GOT3 (cell line): Measurements from ENCODE around the gene WDR26.
"Not testable (repeated sequence)": the region's sequence is repeated elsewhere in the genome, so short reads cannot be mapped to it uniquely, and the experiment has no call there.

Experiments used
- DNase-seq: peaks from one replicate; lab custom pipeline; 2025; ENCODE audit warnings: mixed read lengths; lab: John Stamatoyannopoulos, UW

Gene WDR26

DNA sequence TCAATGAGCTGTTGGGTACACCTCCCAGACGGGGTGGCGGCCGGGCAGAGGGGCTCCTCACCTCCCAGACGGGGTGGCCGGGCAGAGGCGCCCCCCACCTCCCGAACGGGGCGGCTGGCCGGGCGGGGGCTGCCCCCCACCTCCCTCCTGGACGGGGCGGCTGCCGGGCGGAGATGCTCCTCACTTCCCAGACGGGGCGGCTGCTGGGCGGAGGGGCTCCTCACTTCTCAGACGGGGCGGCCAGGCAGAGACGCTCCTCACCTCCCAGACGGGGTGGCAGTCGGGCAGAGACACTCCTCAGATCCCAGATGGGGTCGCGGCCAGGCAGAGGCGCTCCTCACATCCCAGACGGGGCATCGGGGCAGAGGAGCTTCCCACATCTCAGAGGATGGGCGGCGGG lies 84.9 kb downstream of the WDR26 start:
- not testable (repeated sequence) for DNase-seq

DNA sequence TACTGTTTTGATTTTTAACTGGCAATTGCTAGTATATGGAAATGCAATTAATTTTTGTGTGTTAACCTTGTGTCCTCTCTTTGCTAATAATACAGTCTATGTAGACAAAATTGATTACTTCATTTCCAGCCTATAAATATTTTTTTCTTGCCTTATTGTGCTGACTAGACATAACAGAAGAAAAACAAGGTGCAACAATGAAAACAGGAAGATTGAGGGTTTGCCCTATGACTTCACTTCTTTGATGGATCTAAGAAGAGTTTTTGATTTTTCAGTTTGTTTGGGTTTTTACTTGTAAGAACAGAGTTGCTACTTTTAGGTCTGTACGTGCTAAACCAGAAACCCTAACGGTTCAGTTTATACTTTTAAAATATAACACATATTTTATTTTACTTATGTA lies 86.5 kb downstream of the WDR26 start:
- no peak for DNase-seq

DNA sequence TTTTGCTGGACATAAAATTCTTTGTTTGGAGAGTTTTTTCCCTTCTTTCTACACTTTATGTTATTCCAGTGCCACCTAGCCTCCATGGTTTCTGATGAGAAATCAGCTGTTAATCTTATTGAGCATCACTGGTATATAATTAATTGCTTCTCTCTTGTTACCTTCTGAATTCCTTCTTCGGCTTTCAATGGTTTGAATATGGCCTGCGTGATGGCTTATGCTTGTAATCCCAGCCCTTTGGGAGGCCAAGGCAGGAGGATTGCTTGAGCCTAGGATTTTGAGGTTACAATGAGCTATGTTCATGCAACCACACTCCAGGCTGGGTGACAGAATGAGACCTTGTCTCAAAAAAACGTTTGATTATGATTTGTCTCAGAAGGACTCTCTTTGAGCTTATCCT lies 90.9 kb downstream of the WDR26 start:
- DNase-seq, result no peak

DNA sequence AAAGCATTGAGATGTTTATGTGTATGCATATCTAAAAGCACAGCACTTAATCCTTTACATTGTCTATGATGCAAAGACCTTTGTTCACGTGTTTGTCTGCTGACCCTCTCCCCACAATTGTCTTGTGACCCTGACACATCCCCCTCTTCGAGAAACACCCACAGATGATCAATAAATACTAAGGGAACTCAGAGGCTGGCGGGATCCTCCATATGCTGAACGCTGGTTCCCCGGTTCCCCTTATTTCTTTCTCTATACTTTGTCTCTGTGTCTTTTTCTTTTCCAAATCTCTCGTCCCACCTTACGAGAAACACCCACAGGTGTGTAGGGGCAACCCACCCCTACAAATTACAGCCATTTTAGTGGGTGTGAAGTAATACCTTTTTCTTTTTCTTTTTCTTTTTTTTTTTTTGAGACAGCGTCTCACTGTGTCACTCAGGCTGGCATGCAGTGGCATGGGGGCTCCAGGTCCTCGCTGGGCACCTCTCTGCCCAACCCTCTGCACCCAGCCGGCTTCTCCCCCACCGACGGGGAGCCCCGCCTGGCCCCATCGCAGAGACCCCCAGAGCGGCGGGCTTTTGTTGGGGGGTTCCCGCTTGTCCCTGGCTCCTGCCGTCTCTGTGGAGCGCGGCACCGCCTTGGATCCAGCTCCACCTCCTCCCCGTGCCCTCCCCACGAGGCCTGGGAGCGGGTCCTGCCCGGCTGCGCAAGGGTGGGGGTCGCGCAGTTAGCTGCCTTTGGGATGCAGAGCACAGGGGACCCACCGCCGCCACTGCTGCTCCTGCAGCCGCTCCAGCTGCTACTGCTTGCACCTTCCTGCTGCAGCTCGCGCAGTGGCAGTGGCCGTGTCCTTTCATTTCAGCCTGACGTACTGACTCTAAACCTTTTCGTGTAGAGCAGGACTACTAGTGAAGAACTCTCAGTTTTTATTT lies 93.9 kb downstream of the WDR26 start:
- not testable (repeated sequence) for DNase-seq

DNA sequence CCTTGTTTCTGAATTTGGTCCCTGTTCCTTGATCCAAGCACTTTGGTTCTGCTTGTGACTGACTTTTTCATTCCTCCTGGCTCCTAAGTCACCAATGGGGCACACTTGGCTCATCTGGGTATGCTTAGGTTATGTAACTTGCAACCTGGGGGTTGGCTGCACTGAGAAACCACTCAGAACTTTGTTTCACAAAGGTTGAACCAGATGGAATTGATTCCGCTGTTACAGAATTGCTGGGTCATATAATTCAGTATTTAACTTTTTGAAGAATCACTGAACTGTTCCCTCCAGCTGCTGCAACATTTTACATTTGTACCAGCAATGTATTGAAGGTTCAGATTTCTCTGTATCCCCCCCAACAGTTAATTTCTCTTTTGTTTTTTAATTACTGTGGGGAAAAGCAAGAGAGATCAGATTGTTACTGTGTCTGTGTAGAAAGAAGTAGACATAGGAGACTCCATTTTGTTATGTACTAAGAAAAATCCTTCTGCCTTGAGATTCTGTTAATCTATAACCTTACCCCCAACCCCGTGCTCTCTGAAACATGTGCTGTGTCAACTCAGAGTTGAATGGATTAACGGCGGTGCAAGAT lies 95.1 kb downstream of the WDR26 start:
- DNase-seq, result no peak

DNA sequence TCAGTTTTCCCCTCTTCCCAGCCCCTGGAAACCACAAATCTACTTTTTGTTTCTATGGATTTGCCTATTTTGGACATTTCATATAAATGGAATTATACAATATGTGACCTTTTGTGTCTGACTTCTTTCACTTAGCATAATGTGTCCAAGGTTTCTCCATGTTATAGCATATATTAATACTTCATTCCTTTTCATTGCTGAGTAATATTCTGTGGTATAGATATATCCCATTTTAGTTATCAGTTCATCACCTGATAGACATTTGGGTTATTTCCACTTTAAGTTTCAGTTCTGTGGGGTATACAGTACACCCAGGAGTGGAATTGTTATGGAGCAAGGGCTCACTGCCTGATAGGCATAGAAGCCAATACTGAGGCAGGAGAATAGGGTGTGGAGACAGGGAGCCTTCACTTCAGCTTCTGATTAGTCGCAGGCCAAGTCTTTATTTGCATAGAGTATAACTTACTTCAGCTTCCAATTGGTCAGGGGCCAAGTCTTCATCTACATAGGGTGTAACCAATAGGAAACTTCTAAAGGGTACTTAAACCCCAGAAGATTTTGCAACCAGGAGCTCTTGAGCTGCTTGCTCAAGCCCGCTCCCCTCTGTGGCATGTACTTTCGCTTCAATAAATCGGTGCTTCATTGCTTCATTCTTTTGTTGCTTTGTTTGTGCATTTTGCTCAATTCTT lies 96.3 kb downstream of the WDR26 start:
- no peak for DNase-seq
